Femur (tissue), 1 donor: ENCODE measurements around the gene DPT.

Source experiments
- DNase-seq: peaks from one replicate; pipeline ENCODE4 v3.0.0-alpha.2; 2017

The DPT gene

DNA sequence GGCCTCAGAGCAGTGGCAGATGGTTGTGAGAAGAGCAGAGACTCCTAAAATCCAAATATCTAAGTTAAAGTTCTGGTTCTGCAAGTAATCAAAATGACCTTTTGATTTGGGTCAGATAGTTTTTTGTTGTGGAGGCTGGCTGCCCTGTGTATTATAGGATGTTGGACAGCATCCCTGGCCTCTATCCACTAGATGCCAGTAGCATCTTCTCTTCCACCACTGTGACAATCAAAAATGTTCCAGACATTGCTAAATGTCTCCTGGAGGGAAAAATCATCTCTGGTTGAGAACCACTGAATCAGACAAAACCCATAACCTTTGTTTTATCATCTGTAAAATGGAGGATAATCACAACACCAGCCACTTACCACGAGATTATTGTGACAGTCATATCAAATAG, 5.9 kb upstream of the DPT start:
- no peak for DNase-seq

DNA sequence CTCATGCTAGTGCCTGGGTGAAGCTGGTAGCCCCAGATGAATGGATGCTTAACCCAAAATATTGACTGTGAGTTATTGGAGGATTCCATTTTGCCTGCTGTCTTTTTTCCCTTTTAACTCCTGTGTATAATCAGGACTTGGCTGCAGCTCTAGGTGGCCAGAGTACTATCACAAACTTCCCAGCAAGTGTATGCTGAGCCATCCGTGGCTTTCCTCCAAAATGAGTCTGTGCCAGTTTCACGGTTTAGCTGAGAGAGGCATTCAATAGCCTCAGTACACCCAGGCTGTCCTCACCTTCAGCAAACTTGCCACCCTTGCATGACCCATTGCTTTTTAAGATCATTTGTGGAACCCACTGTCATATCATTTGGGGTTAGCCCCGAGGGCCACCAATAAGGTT, 5.3 kb upstream of the DPT start:
- peak; percentile 42 for DNase-seq

DNA sequence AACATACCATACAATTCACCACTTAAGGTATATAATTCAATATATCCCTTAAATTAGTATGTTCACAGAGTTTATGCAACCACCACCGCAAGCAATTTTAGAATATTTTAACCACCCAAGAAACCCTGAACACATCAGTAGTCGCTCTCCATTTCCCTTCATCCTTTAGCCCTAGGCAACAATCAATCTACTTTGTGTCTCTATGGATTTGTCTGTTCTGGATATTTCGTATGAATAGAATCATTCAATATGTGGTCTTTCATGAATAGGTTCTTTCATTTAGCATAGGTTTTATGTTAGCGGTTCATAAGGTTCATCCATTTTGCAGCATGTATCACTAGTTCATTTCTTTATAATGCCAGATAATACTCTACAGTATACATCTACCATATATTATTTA, 4.2 kb upstream of the DPT start:
- DNase-seq: no peak

DNA sequence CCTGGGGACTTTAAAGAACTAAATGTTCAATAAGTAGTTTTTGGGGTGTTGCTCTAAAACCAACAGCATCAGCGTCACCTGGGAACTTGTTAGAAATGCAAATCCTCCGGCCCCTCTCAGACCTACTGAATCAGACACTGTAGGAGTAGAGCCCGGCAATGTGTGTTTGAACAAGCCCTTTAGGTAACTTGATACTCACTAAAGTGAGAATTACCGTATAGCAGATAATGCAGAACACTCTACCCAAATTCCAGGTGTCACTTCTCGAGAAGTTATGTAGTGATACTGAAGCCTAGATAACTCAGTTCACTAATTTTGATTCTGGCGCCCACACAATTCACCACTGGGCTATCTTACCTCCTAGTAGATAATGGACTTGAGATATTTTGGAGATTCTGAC, 3.7 kb upstream of the DPT start:
- no peak for DNase-seq

DNA sequence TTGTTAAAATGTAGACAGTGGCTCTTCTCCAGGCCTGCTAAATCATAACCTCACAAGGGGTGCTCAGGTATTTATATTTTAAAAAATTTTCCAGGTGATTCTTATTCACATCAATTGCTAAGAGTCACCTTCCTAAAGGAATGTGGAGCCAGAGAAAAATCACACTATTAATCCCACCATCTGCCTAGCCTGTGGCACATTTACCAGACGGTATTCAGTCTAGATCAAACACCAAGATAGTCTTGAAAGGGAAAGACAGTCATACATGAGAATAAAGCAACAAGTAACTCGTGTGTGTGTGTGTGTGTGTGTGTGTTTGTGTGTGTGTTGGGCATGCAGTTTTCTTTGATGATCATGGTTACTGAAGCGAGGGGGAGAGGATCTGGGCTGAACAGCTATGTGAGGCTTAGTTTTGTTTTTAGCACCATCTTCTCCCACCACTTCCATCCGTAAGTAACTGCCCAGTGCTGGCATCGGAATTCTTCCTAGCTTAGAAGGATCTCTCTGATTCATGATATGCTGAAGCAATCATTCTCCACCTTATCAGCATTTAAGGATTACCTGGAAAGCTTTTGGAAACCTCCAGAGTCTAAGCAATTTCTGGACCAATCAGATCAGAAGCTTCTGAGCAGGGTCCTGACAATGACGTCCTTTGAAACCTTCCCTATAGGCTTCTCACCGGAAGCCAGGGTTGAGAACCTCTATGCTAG, 2.4 kb upstream of the DPT start:
- DNase-seq: no peak

DNA sequence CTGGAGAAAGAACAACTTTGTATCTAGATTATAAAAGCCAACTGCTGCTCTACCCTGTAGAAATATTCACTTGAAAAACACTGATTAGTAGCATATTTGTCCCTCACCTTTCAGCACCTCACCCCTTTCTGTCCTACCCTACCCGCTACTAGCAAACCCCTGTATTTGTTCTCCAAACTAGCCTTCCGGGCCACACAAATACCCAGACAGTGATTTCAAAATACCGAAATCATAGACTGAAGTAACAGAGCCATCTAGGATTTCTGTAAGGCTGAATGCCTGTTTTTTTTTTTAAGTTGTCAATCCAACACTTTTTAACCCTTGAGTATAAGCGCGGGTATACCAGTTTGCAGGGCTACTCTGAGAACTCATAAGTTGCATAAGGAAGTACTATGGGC, 398 bp upstream of the DPT start:
- no peak for DNase-seq

DNA sequence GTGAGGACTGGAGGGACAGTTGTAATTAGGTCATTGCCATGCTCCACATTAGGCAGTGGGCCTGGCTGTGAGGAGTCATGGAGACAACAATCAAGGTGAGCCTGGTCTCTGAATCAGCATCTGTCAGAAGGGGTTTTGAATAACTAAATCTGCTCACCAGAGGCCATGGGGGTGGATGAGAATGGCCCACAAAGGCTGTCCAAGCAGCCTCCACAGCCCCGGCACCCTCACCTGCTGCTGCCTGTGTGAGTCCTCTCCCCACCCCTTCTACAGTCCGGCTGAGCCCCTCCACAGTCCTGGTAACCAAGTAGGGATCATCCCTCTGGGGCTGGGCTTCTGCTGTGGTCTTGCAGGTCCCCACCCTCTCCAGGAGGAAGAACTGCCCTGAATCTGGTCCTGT, 2.3 kb downstream of the DPT start:
- no peak for DNase-seq

DNA sequence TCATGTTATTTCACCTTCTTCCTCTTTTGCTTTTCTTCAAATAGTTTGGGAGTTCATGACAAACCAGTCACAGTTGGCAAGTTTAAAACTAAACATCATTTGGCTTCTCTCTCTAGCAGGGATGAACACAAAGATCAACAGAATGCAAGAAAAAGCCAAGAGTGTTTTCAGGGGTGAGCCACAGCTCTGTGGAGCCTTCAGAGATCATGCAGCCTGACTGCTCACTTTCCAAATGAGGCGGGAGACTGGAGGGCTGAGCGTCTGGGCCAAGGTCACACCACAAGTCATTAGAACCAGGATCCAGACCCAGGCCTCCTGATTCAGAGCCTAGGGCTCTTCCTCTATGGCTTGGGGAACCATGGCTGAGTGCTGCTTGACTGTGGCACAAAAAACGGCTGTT, 2.7 kb downstream of the DPT start:
- peak; percentile 39 for DNase-seq

DNA sequence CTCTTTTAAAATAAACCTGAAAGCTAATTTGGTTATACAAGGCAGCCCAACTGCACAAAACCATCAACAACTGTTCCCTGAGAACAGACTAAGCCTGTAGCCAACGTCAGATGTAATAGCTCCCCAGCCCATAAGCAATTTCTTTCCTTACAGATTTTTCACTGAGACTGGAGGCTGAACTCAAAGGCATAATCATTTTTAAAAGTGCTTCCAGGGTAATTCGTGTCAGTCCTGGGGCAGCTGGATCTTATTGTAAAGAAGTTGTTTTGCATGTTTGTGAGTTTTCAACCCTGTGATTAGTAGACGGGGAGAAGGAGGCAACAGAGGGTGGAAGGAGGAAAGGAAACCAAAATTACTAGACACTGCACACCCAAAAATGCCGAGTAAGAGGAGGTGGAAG, 3.2 kb downstream of the DPT start:
- no peak for DNase-seq

DNA sequence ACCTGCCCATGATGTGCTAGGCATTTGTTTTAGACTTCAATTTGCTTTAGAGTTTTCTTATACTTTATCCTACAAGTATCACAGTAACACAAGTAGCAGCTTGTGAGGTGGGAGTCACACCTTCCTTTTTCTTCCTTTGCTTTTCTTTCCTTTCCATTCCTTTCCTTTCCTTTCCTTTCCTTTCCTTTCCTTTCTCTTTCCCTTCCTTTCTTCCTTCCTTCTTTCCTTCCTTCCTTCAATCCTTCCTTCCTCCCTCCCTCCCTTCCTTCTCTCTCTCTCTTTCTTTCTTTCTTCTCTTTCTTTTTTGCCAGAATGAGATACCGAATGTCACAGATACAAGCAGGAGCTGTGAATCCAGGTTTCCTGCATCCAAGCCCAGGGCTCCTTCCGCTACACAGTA, 3.9 kb downstream of the DPT start:
- DNase-seq: no peak

DNA sequence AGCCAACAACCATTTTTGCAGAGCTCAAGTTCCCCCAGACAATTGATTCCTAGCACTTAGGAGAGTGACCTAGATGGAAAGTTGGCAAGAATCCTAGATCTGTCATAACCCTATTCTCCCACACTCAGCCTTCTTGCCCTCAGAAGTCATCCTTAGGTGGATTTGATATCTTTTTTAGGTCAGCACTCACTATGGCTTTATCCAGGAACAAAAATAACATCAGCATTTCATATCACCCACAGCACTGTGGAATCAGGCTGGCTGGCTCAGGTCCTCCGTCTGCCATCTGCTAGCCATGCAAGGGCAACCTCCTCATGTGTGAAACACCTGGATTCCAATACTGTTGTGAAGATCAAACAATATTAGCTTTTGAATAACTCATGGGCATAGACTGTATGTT, 6.0 kb downstream of the DPT start:
- DNase-seq: no peak

DNA sequence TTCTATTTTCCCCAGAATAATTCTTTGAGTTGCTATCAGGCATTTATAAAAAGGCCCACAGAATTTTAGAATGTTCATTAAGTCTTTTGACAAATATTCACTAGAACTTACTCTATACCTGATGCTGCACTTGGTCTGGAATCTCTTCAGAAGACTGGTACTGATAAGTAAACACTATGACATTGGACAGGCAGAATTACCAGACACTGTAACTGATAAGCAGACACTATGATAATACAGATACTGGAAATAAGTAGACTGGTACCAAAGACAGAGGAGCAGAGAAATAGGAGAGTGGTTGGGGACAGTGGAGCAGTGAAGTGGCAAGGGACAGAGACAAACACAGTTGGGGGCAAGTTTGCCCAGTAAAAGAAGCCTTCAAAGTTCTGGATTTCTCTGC, 8.2 kb downstream of the DPT start:
- no peak for DNase-seq

DNA sequence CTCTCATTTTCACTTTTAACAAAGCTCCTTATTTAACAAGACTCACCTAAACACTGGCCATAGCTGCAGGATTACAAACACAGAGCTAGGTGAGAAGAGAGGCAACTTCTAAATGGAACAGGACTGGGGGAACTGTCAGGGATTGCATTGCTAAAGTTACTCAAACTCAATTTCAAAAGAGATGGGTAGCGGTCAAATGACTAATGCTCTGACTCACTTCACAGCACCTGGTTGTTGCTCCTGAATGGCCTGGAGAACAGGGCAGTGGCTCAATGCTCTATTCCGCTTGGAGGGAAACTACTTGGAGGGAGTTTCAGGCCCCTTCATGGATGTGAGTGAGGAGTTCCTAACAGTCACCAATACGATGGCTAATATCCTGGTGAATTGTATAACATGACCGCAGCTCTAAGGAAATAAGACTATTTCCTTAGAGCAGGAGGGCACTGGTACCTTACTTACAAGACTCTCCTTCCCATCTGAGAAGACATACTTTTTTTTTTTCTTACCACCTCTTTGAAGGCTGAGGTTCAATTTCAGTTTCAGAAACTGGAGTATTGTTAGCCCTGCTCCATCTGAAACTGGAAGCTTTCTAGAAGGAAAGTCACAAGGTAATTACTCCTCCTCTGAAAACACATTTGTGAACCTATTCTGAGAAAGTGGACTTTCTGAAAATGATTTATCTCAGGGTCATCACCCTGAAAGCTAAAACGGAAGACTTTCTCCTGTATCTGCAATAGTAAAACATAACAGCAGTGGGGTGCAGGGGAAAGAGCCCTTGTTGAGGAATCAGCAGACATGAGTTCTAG, 9.5 kb downstream of the DPT start:
- DNase-seq: no peak

DNA sequence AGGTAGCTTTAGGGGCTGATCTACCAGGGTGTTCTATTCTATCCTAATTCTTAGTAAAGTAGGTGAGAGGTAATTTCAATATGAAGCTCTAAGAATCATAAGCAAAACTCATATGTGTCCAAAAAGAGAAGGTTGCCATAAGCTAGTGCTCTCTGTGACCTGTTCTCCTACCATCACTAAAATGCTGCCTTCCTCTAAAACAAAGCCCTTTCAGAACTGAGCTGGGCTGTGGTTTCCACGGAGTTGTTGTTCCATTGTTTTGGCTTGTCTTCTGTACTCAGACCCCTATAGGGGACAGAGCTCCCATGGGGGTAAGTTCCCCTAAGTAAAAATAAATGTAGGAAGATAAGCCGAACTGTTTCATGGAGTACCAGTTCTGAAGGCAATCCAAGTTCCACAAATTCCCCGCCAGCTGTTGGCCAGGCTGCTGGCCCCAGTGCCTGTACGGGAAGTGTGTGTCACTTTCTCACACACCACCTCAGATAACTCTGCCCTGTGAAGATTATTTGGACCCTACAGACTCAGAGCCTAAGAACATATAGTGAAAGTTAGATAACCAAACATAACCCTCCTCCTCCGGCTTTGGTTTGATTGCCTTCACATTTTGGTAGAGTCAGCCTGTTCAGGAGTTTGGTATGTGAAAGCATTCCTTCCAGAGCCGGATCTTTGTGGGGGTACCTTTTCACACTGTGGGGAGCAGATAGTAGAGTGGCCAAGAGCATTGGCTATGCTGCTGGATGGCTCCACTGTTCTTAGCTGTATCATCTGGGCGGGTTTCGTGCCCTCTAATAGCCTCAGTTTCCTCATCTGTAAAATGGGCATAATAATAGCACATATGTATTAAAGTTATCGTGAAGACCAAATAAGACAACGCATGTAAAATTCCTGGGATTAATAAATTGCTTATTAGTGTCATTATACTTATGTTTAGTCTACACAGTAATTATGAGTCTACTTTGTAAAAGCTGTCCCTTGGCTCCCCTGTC, 10.8 kb downstream of the DPT start:
- no peak for DNase-seq

DNA sequence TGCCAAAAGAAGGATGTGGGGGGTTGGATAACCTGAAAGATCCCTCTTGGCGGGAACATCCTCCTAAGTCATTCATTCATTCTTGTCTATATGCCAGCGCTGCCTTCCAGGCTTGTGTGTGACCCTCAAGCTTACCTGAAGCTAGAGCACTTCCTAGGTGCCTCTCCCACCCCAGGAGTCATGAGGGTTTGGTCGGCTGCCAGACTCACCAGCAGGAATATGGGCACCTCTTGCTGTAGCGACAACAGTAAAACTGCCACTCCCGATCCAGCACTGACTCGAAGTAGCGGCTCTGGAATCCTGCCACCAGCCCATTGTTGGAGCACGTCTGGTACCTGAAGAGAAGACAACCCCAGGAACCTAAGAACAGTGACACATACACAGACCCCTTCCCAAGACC, 15.0 kb downstream of the DPT start:
- DNase-seq: no peak

DNA sequence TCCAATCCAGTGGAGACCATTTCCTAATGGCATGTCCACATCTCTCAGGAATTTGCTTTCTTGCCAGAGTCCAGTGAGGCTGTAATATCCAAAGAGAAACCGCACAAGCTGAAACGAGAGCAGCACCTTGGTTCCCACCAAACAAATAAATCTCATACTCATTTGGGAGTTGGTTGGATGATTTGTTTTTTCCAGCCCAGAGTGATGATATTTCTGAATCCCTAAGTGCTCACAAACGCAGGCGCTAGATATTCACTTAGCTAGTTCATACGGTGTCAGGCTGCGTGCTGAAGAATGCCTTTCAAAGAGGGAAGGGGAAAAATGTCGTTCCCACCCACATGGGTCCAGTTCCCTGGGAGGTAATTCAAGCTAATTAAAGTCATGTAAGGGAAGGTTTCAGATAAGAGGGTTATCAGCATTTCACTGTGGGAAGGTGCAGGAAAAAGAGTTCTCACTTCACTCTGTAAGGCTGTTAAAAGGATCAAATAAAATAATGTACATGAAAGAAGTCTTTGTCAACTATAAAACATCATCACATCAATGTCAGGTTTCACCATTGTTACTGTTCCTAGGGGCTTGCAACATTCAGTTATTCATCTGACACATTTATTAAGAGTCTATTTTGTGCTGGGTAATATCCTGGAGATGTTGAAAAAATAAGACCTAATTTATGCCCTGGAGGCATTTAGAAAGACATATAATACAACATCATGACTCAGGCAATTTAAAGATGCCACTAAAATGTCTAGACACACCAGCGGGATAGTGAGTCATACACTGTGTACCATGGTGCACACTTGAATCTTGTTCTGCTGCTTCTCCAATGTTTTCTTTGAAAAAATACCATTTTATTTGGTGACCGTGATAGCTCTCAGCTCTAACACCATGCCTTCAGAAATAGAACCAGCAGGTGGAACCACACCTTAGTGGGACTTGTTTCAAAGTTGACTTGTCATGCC, 19.3 kb downstream of the DPT start:
- peak; percentile 44 for DNase-seq

DNA sequence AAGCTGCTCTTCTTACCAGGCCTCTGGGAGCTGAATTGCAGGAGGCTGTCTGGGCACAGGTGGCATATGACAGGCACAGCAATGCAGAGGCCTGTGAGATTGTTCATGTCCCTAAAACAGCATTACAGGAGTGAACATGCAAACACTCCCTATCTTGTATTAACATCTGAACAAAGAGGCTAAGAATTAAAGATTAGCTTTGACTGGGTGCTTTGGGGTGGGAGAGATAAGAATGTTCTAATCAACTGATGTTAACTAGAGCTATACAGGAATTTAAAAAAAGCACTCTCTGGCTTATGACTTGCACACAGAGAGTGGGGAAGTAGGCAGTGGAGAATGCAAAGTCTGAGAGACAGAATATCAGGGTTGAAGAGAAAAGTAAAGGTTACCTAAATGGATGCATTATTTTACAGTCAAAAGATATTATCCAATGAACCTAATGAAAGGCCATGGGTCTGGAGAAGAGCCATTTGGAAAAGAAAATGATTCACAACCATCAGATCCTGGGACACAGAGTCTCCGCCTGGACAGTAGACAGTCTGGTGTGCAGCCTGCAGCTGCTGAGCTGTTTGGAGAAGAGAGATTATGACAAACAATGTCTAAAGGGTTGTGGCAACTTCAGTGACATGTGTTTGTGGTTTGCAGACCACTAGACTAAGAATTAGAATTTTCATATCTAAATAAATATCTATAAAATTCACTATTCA, 20.2 kb downstream of the DPT start:
- DNase-seq: peak; percentile 46

DNA sequence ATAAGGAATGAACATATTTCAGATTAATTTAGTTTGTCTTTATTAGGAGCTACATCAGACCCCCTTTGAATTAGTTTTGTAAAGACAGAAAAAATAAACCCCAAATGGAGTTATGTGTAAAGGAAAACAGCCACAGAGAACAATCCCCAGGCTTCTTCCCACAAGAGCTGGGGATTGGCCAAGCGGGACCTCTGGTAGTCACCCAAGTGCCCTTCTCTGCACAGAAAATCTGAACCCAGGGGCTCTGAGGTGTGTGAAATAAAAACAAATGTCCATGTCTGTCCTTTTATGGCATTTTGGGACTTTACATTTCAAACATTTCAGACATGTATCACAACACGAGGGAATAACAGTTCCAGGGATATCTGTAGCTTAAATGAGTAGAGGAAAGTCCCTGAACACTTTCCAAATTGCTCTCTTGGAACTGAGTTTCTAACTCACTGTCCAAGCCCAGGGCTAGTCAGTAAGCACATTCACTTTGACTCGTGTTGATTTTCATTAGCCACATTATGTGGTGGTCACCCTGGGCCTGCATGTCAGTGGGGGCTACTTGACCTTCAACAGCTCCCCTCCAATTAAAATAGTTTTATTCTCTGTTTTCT, 22.5 kb downstream of the DPT start:
- no peak for DNase-seq

DNA sequence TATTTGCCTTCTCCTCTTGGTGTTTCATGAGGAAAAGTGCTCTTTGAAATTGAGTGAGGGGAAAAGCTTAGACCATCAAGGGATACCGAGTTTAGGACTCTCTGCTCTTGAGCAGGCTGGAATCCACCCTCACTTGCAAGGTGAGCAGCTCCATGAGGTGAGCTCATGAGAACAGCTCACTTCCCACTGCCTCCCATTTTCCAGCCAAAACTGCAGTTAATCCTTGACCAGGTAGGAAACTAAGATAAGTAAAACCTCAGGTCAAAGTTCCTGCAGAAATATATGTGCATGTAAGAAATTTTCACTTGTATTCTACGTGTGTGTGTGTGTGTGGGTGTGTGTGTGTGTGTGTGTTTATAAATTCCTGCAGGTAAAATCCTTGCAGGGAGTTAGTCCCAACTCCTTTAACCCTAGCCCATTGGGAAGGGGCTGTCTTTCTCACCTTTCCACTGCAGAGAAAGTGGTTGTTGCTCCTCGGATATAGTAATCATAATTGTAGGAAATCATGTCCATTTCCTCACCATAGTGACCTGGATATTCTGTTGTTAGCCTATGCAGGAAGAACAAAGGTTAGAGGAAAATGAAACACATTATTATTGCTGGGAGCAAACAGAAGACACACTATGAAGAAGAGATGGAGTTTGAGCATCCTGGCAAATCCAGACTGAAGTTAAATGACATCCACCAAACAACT, 28.3 kb downstream of the DPT start:
- no peak for DNase-seq

DNA sequence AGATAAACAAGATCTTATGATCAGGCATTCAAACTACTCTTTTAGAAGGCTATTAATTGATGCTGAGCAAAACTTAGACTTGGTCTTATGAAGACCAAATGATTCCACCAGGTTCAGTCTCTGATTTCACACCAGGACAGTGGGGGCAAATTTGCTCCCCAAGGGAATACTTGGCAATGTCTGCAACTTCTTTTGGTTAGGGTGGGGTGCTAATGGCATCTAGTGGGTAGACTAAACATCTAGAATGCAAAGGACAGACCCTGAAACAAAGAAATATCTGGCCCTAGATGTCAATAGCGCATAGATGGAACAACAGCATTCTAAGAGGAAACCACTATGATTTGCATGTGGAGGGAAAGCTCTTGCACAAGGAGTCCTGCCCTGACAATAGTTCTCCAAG, 30.6 kb downstream of the DPT start:
- no peak for DNase-seq
